GM18858 (cell line): Measurements from ENCODE around the gene GSTO2.

Source experiments
- ATAC-seq: cut with Tn5 transposase; IDR thresholded peaks from one replicate; pipeline ENCODE4 v1.9.1; 2021; ENCODE audit not compliant: unreplicated experiment

GSTO2 gene

DNA sequence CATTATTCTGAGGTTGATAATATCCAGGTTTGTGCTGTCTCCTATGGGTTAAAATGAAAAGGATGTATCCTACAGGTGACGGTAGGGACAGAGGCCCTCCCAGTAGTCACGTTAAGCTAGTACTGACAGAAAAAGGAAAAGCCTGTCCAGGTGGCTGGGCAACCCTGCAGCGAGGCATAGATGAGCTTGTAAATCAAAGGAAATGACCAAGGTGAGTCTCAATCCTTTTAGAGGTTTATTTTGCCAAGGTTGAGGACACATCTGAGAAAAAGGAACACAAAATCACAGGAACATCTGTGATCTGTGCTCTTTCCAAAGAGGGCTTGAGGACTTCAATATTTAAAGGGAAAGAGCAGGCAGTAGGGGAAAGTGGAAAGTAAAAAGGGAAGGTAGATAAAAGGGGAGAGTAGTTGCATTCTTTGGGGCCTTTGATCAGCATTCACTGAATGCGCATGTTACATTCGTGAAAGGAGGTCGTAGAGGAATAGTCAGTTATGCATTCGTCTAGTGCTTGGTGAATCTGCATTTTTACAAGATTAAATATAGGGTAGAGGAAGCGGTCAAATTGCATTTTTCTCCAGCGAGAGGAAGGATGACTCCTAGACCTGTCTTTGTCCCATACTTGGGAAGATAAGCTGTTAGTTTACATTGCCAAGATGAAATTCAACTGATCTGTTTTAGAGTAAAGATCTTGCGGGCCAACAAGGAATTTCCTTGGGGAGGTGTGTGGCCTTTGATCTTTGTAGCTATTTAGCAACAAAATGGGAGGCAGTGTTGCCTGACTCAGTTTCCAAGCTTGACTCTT, 15.2 kb upstream of the GSTO2 start:
- no peak for ATAC-seq

DNA sequence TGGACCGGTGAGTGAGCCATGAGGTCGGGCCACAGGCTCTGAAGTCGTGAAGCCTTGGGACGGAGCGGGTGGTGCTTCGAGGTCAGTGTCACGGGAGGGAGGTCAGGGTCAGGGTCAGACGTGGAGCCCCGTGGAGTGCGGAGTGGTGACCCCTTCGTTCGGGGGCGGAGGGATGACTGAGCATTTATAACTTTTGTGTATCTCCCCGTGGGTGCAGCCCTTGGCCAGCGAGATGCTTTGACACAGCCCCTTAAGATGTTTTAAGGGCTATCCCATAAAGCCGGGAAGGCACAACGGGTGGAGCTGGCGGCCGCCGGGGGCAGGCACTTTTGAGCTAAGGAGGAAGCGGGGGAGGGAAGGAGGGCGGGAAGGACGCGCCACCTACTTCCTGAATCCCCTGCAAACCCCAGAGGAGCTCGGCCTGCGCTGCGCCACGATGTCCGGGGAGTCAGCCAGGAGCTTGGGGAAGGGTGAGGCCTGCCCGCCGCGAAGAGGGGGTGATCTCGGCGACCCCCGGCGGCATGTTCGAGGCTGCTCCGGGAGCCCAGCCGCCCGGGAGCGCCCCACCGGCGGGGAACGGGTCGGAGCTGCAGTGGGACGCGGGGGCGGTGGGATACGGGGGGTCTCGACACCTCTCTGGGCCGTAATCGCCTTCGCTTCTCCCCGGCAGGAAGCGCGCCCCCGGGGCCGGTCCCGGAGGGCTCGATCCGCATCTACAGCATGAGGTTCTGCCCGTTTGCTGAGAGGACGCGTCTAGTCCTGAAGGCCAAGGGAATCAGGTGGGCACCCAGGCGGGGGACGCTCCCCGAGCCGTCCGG, 14.3 kb upstream of the GSTO2 start, which contains the start of gene GSTO1:
GSTO1 (plus strand) TSS at position 400 of the 818 bp plus-strand sequence; CDS start at position 437, 37 bp downstream.
- no peak for ATAC-seq

DNA sequence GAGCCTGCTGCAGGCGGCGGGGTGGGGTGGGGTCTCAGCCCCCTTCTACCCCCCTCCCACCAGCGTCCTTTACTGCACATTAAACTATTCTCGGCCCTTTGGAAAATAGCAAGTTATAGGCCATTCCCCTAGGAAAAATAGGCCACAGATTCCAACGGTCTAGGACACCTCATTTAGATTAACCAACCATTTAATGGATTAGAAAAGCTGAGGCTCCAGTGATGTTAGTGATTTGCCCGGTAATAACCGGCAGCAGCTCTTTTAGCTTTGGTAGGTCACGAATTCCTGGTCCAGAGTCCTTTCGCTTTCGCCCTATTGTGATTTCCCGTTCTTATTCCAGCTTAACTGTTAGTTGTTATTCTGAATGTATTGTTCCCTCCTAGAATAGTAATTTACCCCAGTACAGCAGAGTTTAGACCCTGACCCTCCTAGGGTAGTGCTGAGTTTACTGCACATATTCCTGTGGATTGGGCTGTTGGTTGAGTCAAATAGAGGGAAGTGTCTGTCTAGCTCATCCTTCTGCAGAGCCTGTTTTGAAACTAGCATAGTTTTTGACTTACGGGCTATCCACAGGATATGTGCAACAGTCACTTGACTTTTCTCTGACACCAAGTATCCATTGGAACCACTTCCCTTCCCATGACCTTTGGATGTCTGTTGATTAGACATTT, 13.5 kb upstream of the GSTO2 start:
- ATAC-seq, result no peak

DNA sequence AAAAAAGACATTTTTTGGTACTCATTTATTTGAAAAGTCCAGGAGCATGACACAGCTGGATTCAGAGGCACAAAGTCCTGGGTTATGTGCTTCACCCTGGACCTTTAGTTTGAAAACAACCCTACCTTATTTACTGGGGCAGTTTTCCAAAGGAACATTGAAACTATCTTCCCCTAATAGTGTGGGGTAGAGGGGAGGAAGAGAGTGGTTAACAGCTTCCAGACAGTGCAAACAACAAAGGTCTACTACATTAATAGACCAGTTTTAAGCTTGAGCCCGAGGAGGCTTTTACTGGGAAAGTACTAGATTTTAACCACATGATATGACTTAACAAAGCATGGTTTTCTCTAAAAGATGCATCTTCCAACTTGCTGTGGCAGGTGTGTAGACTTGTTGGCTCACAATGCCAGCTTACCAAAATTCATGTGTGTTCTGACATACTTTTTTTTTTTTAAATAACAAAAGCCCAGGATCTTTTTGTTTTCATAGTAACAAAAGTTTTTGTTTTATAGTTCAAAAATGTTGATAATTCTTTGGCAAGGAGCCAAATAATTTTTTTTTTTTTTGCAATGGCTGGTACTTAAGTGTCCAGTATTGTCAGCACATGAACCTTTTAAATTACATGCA, 12.5 kb upstream of the GSTO2 start:
- no peak for ATAC-seq

DNA sequence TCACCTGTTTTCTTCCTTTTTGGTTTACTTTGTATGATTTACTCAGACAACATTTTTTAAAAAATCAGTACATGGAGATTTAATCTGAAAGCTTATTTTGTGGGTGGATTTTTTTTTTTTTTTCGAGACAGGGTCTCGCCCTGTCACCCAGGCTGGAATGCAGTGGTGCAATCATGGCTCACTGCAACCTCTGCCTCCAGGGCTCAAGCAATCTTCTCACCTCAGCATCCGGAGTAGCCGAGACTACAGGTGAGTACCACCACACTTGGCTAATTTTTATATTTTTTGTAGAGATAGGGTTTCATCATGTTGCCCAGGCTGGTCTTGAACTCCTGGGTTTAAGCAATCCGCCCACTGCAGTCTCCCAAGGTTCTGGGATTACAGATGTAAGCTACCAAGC, 11.7 kb upstream of the GSTO2 start:
- no peak for ATAC-seq

DNA sequence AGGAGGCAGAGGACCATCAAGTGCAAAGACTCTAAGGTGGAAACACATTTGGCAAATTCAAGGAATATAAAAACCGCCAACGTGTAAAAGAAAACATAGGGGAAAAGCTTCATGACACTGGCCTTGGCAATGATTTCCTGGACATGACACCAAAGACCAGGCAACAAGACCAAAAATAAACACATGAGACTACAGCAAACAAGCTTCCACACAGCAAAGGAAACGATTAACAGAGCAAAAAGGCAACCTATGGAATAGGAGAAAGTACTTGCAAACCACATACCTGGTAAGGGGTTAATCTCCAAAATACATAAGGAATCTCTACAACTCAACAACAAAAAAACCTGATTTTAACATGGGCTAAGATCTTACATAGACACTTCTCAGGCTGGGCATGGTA, 10.8 kb upstream of the GSTO2 start:
- no peak for ATAC-seq

DNA sequence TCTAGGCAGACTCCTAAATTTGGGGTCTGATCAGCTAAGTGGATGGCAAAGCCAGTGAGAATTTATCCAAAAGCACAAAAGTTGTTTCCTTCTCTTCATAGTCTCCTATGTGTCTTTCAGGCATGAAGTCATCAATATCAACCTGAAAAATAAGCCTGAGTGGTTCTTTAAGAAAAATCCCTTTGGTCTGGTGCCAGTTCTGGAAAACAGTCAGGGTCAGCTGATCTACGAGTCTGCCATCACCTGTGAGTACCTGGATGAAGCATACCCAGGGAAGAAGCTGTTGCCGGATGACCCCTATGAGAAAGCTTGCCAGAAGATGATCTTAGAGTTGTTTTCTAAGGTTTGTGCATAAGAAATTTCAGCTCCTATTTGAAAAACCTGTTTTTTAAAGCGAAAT, 9.5 kb upstream of the GSTO2 start:
- no peak for ATAC-seq

DNA sequence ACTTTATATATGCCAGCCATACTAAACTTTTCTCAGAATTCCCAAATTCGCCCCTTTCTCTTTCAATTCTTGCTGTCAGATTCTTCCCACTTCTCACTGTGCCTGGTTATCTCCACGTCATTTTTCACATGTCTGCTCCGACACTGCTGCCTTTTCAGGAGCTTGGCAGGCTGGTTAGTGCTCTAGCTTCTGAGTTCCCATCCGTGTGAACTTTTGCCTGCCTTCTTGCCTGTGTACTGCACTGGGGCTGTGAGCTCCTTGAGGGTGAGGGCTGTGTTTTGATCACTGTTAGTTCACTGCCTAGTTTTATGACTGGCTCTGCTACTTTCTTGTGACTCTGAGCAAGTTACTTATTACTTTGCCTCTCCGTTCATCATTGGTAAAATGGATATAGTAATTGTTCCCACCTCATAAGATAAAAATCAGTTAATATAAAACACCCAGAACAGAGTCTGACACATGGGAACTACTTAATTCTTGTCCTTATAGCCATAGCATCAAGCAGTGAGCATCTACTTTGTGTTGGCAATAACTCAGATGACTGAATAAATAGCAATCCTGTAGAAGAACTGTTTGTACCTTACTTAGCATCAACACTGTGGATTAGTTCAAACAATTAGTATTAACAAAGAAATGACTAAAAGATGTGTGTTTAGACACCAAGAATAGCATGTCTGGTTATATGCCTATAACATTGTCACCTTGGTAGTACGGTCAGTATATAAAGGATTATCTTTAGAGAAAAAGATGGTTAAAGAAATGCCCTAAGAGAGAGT, 8.8 kb upstream of the GSTO2 start:
- no peak for ATAC-seq

DNA sequence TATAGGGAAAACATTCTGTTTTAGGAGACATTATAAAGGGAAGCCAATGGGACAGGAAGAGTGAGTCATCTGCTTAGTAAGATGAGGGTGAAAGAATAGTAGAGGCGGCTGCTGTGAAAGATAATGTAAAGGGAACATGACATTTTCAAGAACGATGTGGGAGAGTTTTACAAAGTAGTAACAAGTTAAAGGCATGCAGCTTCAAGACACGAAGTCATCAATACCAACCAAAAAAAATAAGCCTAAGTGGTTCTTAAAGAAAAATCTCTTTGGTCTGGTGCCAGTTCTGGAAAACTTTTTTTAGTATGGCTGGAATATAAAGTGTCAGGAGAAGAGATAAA, 8.2 kb upstream of the GSTO2 start:
- no peak for ATAC-seq

DNA sequence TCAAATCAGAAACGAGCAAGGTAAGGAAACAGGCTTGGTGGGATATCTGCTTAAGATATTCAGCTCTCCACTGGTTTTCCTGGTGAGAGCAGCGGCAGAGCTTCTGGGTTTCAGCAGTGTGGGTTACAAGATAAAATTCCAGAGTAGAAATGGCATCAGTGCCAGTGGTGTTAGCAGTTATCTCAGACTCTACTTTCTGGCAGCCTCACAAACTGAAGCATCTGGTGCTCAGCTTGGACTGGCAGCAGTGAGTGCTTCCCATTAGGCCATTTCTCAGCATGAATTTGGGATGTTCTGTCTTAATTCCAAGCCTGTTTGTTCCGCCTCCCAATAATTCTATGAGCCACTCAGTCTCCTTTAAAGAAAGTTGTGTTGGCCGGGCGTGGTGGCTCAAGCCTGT, 6.9 kb upstream of the GSTO2 start:
- no peak for ATAC-seq

DNA sequence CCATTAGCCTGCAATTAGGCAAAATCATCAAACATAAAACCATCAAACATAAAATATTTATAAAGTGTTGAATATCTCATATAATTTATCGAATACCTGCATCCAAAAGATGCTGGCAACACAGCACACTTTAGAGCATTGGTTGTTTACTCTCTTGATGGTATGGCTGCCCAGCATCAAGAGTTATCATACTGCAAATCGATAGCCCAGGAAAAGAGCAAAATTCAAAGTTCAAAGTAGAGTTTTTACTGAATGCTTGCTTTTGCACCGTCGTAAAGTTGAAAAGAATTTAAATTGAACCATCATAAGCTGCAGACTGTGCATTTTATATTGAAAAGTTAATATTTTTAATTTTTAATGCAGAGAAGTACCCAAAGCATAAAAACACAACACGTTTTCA, 4.2 kb upstream of the GSTO2 start:
- ATAC-seq, result no peak

DNA sequence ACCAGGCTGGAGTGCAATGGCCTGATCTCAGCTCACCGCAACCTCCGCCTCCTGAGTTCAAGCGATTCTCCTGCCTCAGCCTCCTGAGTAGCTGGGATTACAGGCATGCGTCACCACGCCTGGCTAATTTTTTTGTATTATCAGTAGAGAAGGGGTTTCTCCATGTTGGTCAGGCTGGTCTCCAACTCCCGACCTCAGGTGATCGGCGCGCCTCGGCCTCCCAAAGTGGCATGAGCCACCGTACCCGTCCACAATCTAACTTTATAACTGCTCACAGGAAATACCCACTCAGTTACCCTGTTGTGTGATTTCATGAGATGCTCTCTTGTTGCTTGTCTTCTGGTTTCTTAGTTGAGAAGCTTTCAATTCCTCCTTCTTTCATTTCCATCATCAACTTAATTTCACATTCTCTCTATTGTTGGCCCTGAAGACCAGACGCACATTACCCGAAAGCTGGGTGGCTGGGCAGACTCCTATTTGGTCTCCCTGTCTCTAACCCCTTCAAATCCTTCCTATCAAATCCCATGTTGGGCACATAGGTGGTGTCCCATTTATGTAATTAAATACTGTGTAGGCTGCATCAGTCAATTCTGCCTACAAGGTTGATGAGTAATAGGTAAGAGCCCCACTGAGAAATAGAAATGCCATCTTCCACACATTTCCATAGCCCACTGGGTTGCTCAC, 1.1 kb upstream of the GSTO2 start:
- ATAC-seq, result no peak

DNA sequence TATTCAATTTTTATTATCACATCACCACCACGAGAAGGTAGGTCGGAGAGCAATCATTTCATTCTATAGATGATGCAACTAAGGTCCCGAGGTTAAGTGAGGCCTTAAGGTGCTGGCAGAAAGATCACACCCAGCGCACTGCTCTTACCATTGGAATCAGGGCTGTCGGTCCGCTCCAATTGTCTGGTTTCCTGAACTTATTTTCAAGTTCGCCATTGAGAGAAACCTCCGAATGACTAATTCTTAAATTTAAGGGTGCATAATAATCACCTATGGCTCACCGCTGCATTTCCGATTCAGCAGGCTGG, 625 bp upstream of the GSTO2 start:
- no peak for ATAC-seq

DNA sequence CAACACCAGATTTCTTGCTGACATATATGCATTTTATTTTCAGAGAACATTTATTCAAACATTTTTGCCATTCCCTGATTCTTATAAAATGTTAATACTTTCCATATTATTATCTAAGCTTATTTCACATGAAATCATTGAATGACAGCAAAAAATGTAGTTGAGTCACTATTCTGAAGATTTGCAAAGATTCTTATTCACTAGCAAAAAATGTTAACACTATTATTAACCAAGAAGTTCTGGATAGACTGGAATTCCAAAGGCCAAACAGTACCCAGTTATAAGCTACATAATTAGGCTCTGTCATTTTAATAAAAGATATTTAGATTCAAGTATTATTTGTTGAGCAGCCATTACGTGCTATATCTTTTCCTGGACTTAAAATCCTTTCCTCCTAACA, 4.3 kb downstream of the GSTO2 start:
- ATAC-seq, result no peak

DNA sequence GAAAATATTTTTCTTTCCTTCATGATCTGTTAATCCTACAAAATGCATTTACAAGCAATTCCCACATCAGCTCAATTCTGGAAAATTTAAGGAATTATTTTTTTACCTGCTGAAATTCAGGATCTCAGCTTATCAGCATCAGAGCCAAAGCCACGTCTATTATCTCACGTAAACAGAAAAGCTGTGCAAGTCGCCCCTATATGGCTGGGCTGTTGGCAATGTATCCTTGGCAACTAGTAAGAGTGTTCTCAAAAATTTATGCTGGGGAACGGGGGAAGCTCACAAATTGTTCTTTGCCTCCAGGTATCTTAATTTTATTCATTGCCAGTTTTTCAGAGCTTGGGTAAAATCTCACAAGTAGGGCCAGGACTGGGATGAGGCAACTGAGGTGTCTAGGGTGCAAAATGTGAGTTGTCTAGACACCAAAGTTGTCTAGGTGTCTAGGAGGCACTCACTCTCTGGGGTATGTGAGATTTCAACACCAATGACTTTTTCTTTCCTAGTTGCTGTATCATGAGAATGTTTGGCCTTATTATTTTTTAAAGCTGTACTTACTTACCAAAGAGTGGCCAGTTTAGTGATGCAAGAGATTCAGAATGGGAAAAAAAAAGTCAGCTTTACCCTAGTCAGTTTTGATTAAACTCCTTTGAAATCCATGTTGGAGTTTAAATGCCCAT, 5.1 kb downstream of the GSTO2 start:
- no peak for ATAC-seq

DNA sequence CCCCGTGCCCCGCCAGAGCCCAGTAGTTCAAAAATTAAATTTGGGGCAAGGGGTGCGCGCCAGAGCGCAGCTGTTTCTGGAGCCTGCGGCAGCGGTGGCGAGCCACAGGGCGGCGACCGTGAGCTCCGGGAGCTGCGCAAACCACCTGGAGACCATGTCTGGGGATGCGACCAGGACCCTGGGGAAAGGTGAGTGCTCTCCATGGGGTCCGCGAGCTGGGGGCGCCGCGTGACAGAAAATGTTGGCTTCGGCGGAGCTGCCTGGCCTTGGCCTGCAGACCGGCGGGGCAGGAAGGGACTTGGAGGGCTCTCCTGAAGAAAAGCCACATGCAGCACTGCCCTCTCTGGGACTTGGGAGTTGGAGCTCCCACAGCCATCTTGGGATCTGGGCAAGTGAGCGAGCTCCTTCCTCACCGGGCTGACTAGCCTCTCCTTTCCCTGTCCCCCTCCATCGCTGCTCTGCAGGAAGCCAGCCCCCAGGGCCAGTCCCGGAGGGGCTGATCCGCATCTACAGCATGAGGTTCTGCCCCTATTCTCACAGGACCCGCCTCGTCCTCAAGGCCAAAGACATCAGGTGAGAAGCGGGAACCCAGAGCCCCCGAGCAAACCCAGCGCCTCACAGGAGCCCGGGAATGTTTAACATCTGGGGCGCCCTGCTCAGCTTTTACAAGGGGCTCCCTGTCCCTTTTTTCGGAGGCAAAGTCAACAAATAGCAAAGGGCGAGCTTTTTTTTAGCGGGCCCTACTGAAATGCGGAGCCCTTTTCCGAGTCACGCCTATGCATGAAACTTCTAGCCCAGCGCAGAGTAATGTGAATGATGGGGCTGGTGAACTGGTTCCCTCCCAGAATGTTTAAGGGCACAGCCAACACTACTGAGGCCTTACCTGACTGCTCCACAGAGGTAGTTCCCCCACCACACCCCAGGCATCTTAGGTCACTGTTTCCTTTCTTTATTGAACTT, 6.1 kb downstream of the GSTO2 start:
- no peak for ATAC-seq

DNA sequence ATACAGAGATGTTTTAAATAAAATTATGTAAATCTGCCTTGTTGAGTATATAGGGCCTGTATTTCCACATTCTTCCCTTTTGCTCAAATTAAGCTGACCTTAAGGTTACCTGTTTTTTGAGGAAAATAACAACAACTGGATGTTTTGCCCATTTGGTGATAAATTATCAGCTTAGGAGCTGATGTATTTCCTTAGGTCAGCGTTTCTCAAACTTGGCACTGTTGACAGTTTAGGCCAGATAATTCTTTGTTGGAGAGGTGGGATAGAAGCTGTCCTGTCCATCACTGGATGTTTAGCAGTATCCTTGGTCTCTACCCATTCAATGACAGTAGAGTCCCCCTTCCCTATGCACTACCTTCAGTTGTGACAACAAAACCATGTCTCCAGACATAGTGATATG, 7.2 kb downstream of the GSTO2 start:
- no peak for ATAC-seq

DNA sequence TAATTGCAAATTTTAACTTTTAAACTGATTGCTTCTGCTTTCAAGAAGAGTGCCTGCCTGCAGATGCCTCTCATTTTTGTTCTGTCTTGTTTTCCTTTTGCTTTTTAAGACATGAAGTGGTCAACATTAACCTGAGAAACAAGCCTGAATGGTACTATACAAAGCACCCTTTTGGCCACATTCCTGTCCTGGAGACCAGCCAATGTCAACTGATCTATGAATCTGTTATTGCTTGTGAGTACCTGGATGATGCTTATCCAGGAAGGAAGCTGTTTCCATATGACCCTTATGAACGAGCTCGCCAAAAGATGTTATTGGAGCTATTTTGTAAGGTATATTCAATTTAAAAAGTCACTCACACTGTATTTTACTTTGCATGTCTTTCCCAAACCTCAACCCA, 8.8 kb downstream of the GSTO2 start:
- no peak for ATAC-seq
